H7 (cell line): ENCODE results near the gene UGDH. TPM values are rescaled to one million over a fixed set of nuclear protein-coding genes. Genes with fewer than 3 reads are reported as not detected.

Source experiments
- DNase-seq: peaks from one replicate; pipeline ENCODE4 v3.0.0; 2012
- H3K27me3 ChIP-seq: 2 replicates; pipeline ENCODE4 v1.6.0; 2011; ENCODE audit warnings: mild to moderate bottlenecking, low read length; ENCODE audit not compliant: control insufficient read depth, insufficient read depth
- H3K36me3 ChIP-seq: replicated peaks from 2 replicates; pipeline ENCODE4 v1.5.1; 2011; ENCODE audit warnings: low read length; ENCODE audit not compliant: control insufficient read depth, insufficient read depth
- H3K4me3 ChIP-seq: 2 replicates; pipeline ENCODE4 v1.5.1; 2011; ENCODE audit warnings: low read depth, mild to moderate bottlenecking, control low read depth, low read length, moderate library complexity; ENCODE audit not compliant: insufficient read depth
- total RNA-seq: library from RNA; depleted of rRNA; stranded (reverse); fragments of >200 nt; shearing (Covaris generic); gene quantifications from 2 replicates; pipeline ENCODE4 v1.2.3, GENCODE V29; 2014

The UGDH gene
- total RNA-seq, 1 experiment from 2014 or later = 38.4 TPM

- H3K4me3 ChIP-seq = no peak overlapping the region
- no peak for DNase-seq
- H3K27me3 ChIP-seq = no peaks in the 10 kb centered on the region
- H3K36me3 ChIP-seq = no peaks in the 10 kb centered on the region
Measured at GRCh38 chr4:39490322-39490721, 36.9 kb downstream of the UGDH start.

GRCh38 chr4:39486221-39486804 is 40.9 kb downstream of the UGDH start:
- no peaks in the 10 kb centered on the region for H3K36me3 ChIP-seq
- H3K27me3 ChIP-seq = no peaks in the 10 kb centered on the region
- no peak overlapping the region for H3K4me3 ChIP-seq
- no peak for DNase-seq

GRCh38 chr4:39484582-39485272 is 42.5 kb downstream of the UGDH start:
- Histone ChIP-seq H3K36me3 (no peaks in the 10 kb centered on the region), H3K4me3 (no peak overlapping the region), H3K27me3 (no peaks in the 10 kb centered on the region)
- no peak for DNase-seq

- Histone ChIP-seq H3K27me3 (no peaks in the 10 kb centered on the region), H3K4me3 (no peak overlapping the region), H3K36me3 (peaks cover under 1% of the 10 kb centered on the region; the same call in 1 of the 2 replicates)
- DNase-seq = no peak
Measured at GRCh38 chr4:39480902-39481695, 46.1 kb downstream of the UGDH start.

- H3K27me3 ChIP-seq = no peaks in the 10 kb centered on the region
- H3K4me3 ChIP-seq = no peak overlapping the region
- DNase-seq = peak; percentile 25
- peaks cover 3% of the 10 kb centered on the region for H3K36me3 ChIP-seq
Measured at GRCh38 chr4:39480251-39480650, 47.0 kb downstream of the UGDH start.

- no peaks in the 10 kb centered on the region for H3K27me3 ChIP-seq
- peaks cover 6% of the 10 kb centered on the region for H3K36me3 ChIP-seq
- no peak for DNase-seq
- H3K4me3 ChIP-seq = no peak overlapping the region
Measured at GRCh38 chr4:39476187-39476895, 50.9 kb downstream of the UGDH start.

GRCh38 chr4:39472396-39472795 is 54.8 kb downstream of the UGDH start:
- Histone ChIP-seq H3K27me3 (no peaks in the 10 kb centered on the region), H3K36me3 (peaks cover 8% of the 10 kb centered on the region), H3K4me3 (no peak overlapping the region)
- no peak for DNase-seq

- H3K4me3 ChIP-seq = no peak overlapping the region
- H3K27me3 ChIP-seq = no peaks in the 10 kb centered on the region
- peaks cover 5% of the 10 kb centered on the region for H3K36me3 ChIP-seq
- DNase-seq = no peak
Measured at GRCh38 chr4:39470402-39470801, 56.8 kb downstream of the UGDH start.

GRCh38 chr4:39469429-39470077 is 57.7 kb downstream of the UGDH start:
- Histone ChIP-seq H3K36me3 (peaks cover 7% of the 10 kb centered on the region), H3K4me3 (no peak overlapping the region), H3K27me3 (no peaks in the 10 kb centered on the region)
- peak; percentile 68 for DNase-seq

GRCh38 chr4:39467464-39467863 is 59.8 kb downstream of the UGDH start:
- Histone ChIP-seq H3K27me3 (no peaks in the 10 kb centered on the region), H3K4me3 (no peak overlapping the region), H3K36me3 (peaks cover 10% of the 10 kb centered on the region)
- DNase-seq = no peak

- no peak for DNase-seq
- H3K4me3 ChIP-seq = no peak overlapping the region
- no peaks in the 10 kb centered on the region for H3K27me3 ChIP-seq
- peaks cover 8% of the 10 kb centered on the region for H3K36me3 ChIP-seq
Measured at GRCh38 chr4:39466747-39467146, 60.5 kb downstream of the UGDH start.

- H3K4me3 ChIP-seq = no peak overlapping the region
- no peaks in the 10 kb centered on the region for H3K27me3 ChIP-seq
- no peak for DNase-seq
- peaks cover 9% of the 10 kb centered on the region for H3K36me3 ChIP-seq
Measured at GRCh38 chr4:39464886-39465501, 62.2 kb downstream of the UGDH start.

- DNase-seq = peak; percentile 95
- H3K4me3 ChIP-seq = peak within 1 kb of the TSS; percentile 96
- no peaks in the 10 kb centered on the region for H3K27me3 ChIP-seq
- peaks cover 42% of the 10 kb centered on the region for H3K36me3 ChIP-seq
Measured at GRCh38 chr4:39458505-39459300, 68.5 kb downstream of the UGDH start, which contains the start of the genes LIAS and RPL9. LIAS (plus strand) TSS chr4:39459056; CDS start chr4:39459118, 62 bp downstream. RPL9 (minus strand) TSS chr4:39458922; CDS start chr4:39458439, 483 bp downstream.
